ENCODE measurements around the gene SLC12A1. TPM values are rescaled to one million over a fixed set of nuclear protein-coding genes. Genes with fewer than 3 reads are reported as not detected.
A peak's percentile ranks its signal among the peaks of the same experiment; 100 is the strongest.

The SLC12A1 gene
- total RNA-seq, 1 donor from 2014 or later, result not detected

GRCh38 chr15:48190932-48191573 is 15.0 kb upstream of the SLC12A1 start:
- Mint-ChIP-seq H3K27ac (ENCODE audit: unreplicated experiment) (no peak overlapping the region), H3K9me3 (ENCODE audit: unreplicated experiment) (no peaks in the 10 kb centered on the region), H3K36me3 (ENCODE audit: low read depth, unreplicated experiment) (no peaks in the 10 kb centered on the region), H3K4me1 (ENCODE audit: low read depth, unreplicated experiment) (peaks cover 3% of the 10 kb centered on the region), H3K4me3 (ENCODE audit: unreplicated experiment) (peak overlapping the region; percentile 87), H3K27me3 (ENCODE audit: low read depth, unreplicated experiment) (peaks cover 25% of the 10 kb centered on the region)
- Histone ChIP-seq H3K27me3 (ENCODE audit: insufficient read depth, low read length) (peaks cover 4% of the 10 kb centered on the region), H3K9me3 (ENCODE audit: insufficient read depth, low read depth, low read length) (no peaks in the 10 kb centered on the region), H3K9ac (ENCODE audit: low read length) (no peak overlapping the region), H3K27ac (ENCODE audit: low read depth, low read length) (no peak overlapping the region), H3K79me2 (ENCODE audit: insufficient read depth, low read length) (no peaks in the 10 kb centered on the region), H3K36me3 (ENCODE audit: insufficient read depth, low read length) (no peaks in the 10 kb centered on the region), H2AFZ (ENCODE audit: low read depth, low read length) (peak overlapping the region; percentile 47), H3K4me3 (ENCODE audit: insufficient read depth, low read depth, low read length) (peak overlapping the region; percentile 45), H3K4me2 (ENCODE audit: low read length) (peak overlapping the region; percentile 84), H3K4me1 (ENCODE audit: insufficient read depth, low read length) (peaks cover 7% of the 10 kb centered on the region), H4K20me1 (ENCODE audit: insufficient read depth, low read length) (no peaks in the 10 kb centered on the region)
- FAIRE-seq, result peak; percentile 64
- TF ChIP-seq CTCF (IDR thresholded peaks at IDR 0.05; ENCODE audit: insufficient read depth, low read depth, low read length) (no peak), EZH2 (IDR thresholded peaks at IDR 0.05; ENCODE audit: insufficient read depth, low read length) (no peak)
- DNase-seq (ENCODE audit: low read depth), result peak; percentile 51

GRCh38 chr15:48191574-48192225 is 14.4 kb upstream of the SLC12A1 start, which contains the start of gene CTXN2:
Gene CTXN2, plus strand, starts transcription at chr15:48191665. Its CDS starts 9,636 bp downstream, at chr15:48201301.
- TF ChIP-seq CTCF (IDR thresholded peaks at IDR 0.05; ENCODE audit: insufficient read depth, low read depth, low read length) (no peak), EZH2 (IDR thresholded peaks at IDR 0.05; ENCODE audit: insufficient read depth, low read length) (no peak)
- no peak for FAIRE-seq
- H3K9ac ChIP-seq (ENCODE audit: low read length), result no peak within 1 kb of the TSS
- no peaks in the 10 kb centered on the region for H3K36me3 ChIP-seq (ENCODE audit: insufficient read depth, low read length)
- H3K27me3 ChIP-seq (ENCODE audit: insufficient read depth, low read length), result peaks cover 4% of the 10 kb centered on the region
- Mint-ChIP-seq H3K4me1 (ENCODE audit: low read depth, unreplicated experiment) (peaks cover 3% of the 10 kb centered on the region), H3K4me3 (ENCODE audit: unreplicated experiment) (peak within 1 kb of the TSS; percentile 87), H3K27me3 (ENCODE audit: low read depth, unreplicated experiment) (peaks cover 25% of the 10 kb centered on the region), H3K27ac (ENCODE audit: unreplicated experiment) (no peak within 1 kb of the TSS), H3K36me3 (ENCODE audit: low read depth, unreplicated experiment) (no peaks in the 10 kb centered on the region), H3K9me3 (ENCODE audit: unreplicated experiment) (no peaks in the 10 kb centered on the region)
- peak within 1 kb of the TSS; percentile 84 for H3K4me2 ChIP-seq (ENCODE audit: low read length)
- peak within 1 kb of the TSS; percentile 47 for H2AFZ ChIP-seq (ENCODE audit: low read depth, low read length)
- H3K9me3 ChIP-seq (ENCODE audit: insufficient read depth, low read depth, low read length), result no peaks in the 10 kb centered on the region
- H3K4me3 ChIP-seq (ENCODE audit: insufficient read depth, low read depth, low read length), result peak within 1 kb of the TSS; percentile 45
- H3K79me2 ChIP-seq (ENCODE audit: insufficient read depth, low read length), result no peaks in the 10 kb centered on the region
- H3K4me1 ChIP-seq (ENCODE audit: insufficient read depth, low read length), result peaks cover 7% of the 10 kb centered on the region
- H3K27ac ChIP-seq (ENCODE audit: low read depth, low read length), result no peak within 1 kb of the TSS
- DNase-seq (ENCODE audit: low read depth), result peak; percentile 11
- H4K20me1 ChIP-seq (ENCODE audit: insufficient read depth, low read length), result no peaks in the 10 kb centered on the region

DNA sequence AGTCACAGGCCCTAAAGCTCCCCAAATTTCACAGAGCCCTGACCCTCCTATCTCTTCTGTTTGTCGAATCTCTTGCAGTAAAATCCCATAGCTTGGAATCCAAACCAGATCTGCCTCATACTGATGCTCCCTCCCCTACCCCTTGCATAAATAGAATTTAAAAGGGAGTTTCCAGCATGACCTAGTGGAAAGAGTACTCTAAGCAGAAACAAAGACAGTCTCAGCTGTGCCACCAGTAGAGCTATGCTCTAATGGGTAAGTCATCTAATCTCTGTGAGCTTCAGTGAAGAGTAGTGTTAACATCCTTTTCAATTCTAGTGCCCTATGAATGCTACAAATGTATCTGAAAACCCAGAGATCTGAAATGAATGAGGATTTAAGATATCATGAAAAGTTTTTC is 4.0 kb upstream of the SLC12A1 start:
- Histone ChIP-seq H3K36me3 (ENCODE audit: insufficient read depth, low read length) (no peaks in the 10 kb centered on the region), H3K4me3 (ENCODE audit: insufficient read depth, low read depth, low read length) (no peak overlapping the region), H3K27ac (ENCODE audit: low read depth, low read length) (no peak overlapping the region), H2AFZ (ENCODE audit: low read depth, low read length) (no peak overlapping the region), H3K4me2 (ENCODE audit: low read length) (no peak overlapping the region), H3K9me3 (ENCODE audit: insufficient read depth, low read depth, low read length) (no peaks in the 10 kb centered on the region), H3K4me1 (ENCODE audit: insufficient read depth, low read length) (no peaks in the 10 kb centered on the region), H3K27me3 (ENCODE audit: insufficient read depth, low read length) (peaks cover 2% of the 10 kb centered on the region), H4K20me1 (ENCODE audit: insufficient read depth, low read length) (no peaks in the 10 kb centered on the region), H3K9ac (ENCODE audit: low read length) (no peak overlapping the region), H3K79me2 (ENCODE audit: insufficient read depth, low read length) (no peaks in the 10 kb centered on the region)
- no peak for DNase-seq (ENCODE audit: low read depth)
- no peak for TF ChIP-seq EZH2 (IDR thresholded peaks at IDR 0.05; ENCODE audit: insufficient read depth, low read length)
- TF ChIP-seq CTCF (IDR thresholded peaks at IDR 0.05; ENCODE audit: insufficient read depth, low read depth, low read length), result no peak
- Mint-ChIP-seq H3K4me3 (ENCODE audit: unreplicated experiment) (no peak overlapping the region), H3K4me1 (ENCODE audit: low read depth, unreplicated experiment) (no peaks in the 10 kb centered on the region), H3K27me3 (ENCODE audit: low read depth, unreplicated experiment) (peaks cover 2% of the 10 kb centered on the region), H3K36me3 (ENCODE audit: low read depth, unreplicated experiment) (no peaks in the 10 kb centered on the region), H3K9me3 (ENCODE audit: unreplicated experiment) (no peaks in the 10 kb centered on the region), H3K27ac (ENCODE audit: unreplicated experiment) (no peak overlapping the region)
- no peak for FAIRE-seq

All from astrocyte (in vitro differentiated cells and primary cell).